Osteoblast (primary cell): ENCODE results near the gene RAB1A. TPM values are rescaled to one million over a fixed set of nuclear protein-coding genes. Genes with fewer than 3 reads are reported as not detected.
A peak's percentile ranks its signal among the peaks of the same experiment; 100 is the strongest.

ENCODE experiments used
- DNase-seq: peaks from one replicate; pipeline ENCODE4 v3.0.0; 2011; ENCODE audit warnings: low spot score, mixed read lengths; ENCODE audit not compliant: insufficient read length; ENCODE audit errors: missing footprints
- H2AFZ ChIP-seq: 2 replicates; pipeline ENCODE4 v1.6.0; 2011; ENCODE audit warnings: mild to moderate bottlenecking, low read length
- H3K27ac ChIP-seq: 2 replicates; pipeline ENCODE4 v1.5.1; 2011; ENCODE audit warnings: mild to moderate bottlenecking, low read depth, low read length, moderate library complexity
- H3K27me3 ChIP-seq: 2 replicates; pipeline ENCODE4 v1.6.0; 2012; ENCODE audit warnings: mild to moderate bottlenecking, control low read depth, inconsistent platforms, low read length, moderate library complexity; ENCODE audit not compliant: insufficient read depth
- H3K36me3 ChIP-seq: 2 replicates; pipeline ENCODE4 v1.5.1; 2011; ENCODE audit warnings: mild to moderate bottlenecking, low read length, control low read depth, moderate library complexity; ENCODE audit not compliant: insufficient read depth
- H3K4me1 ChIP-seq: 2 replicates; pipeline ENCODE4 v1.5.1; 2011; ENCODE audit warnings: mild to moderate bottlenecking, low read length, control low read depth, moderate library complexity; ENCODE audit not compliant: insufficient read depth
- H3K4me2 ChIP-seq: 2 replicates; pipeline ENCODE4 v1.6.0; 2011; ENCODE audit warnings: mild to moderate bottlenecking, low read length; ENCODE audit not compliant: insufficient read depth
- H3K4me3 ChIP-seq: fragments of 200-600 bp; sonication (generic); 3 replicates; pipeline ENCODE4 v1.5.1; 2012; ENCODE audit warnings: mild to moderate bottlenecking, low read length, inconsistent platforms; ENCODE audit not compliant: insufficient read depth
- H3K79me2 ChIP-seq: 2 replicates; pipeline ENCODE4 v1.6.0; 2012; ENCODE audit warnings: mild to moderate bottlenecking, low read length, control low read depth, inconsistent platforms; ENCODE audit not compliant: insufficient read depth
- H3K9me3 ChIP-seq: 2 replicates; pipeline ENCODE4 v1.5.1; 2011; ENCODE audit warnings: low read depth, low read length, control low read depth
- H4K20me1 ChIP-seq: 2 replicates; pipeline ENCODE4 v1.6.0; 2012; ENCODE audit warnings: mild to moderate bottlenecking, low read length, control low read depth; ENCODE audit not compliant: insufficient read depth
- total RNA-seq: library from RNA; depleted of rRNA; stranded (reverse); fragments of >200 nt; gene quantifications from 2 replicates; pipeline ENCODE4 v1.2.3, GENCODE V29; 2012
- TF ChIP-seq, protein P1 (sequence below): IDR thresholded peaks from 2 replicates; pipeline ENCODE4 v1.5.1; 2011; ENCODE audit warnings: mild to moderate bottlenecking, low read depth, low read length, moderate library complexity; ENCODE audit errors: extremely low read depth

RAB1A gene
- total RNA-seq, 1 donor, result 72.7 TPM

GRCh38 chr2:65061146-65061909, 68.6 kb downstream of the RAB1A start:
- Histone ChIP-seq H3K4me2 (no peak overlapping the region), H3K4me3 (no peak overlapping the region), H3K27me3 (no peaks in the 10 kb centered on the region), H3K79me2 (peaks cover 70% of the 10 kb centered on the region), H3K27ac (no peak overlapping the region), H3K36me3 (no peaks in the 10 kb centered on the region), H4K20me1 (peaks cover 34% of the 10 kb centered on the region), H3K4me1 (peaks cover 40% of the 10 kb centered on the region), H3K9me3 (no peaks in the 10 kb centered on the region), H2AFZ (no peak overlapping the region)
- TF ChIP-seq, protein P1, sequence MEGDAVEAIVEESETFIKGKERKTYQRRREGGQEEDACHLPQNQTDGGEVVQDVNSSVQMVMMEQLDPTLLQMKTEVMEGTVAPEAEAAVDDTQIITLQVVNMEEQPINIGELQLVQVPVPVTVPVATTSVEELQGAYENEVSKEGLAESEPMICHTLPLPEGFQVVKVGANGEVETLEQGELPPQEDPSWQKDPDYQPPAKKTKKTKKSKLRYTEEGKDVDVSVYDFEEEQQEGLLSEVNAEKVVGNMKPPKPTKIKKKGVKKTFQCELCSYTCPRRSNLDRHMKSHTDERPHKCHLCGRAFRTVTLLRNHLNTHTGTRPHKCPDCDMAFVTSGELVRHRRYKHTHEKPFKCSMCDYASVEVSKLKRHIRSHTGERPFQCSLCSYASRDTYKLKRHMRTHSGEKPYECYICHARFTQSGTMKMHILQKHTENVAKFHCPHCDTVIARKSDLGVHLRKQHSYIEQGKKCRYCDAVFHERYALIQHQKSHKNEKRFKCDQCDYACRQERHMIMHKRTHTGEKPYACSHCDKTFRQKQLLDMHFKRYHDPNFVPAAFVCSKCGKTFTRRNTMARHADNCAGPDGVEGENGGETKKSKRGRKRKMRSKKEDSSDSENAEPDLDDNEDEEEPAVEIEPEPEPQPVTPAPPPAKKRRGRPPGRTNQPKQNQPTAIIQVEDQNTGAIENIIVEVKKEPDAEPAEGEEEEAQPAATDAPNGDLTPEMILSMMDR, result no peak
- DNase-seq, result no peak

GRCh38 chr2:65059071-65059470, 70.8 kb downstream of the RAB1A start:
- Histone ChIP-seq H2AFZ (no peak overlapping the region), H3K4me3 (no peak overlapping the region), H3K27ac (no peak overlapping the region), H3K27me3 (no peaks in the 10 kb centered on the region), H4K20me1 (peaks cover 23% of the 10 kb centered on the region), H3K4me2 (no peak overlapping the region), H3K36me3 (no peaks in the 10 kb centered on the region), H3K79me2 (peaks cover 65% of the 10 kb centered on the region), H3K4me1 (peaks cover 23% of the 10 kb centered on the region), H3K9me3 (no peaks in the 10 kb centered on the region)
- no peak for DNase-seq
- TF ChIP-seq, protein P1, result no peak

DNA sequence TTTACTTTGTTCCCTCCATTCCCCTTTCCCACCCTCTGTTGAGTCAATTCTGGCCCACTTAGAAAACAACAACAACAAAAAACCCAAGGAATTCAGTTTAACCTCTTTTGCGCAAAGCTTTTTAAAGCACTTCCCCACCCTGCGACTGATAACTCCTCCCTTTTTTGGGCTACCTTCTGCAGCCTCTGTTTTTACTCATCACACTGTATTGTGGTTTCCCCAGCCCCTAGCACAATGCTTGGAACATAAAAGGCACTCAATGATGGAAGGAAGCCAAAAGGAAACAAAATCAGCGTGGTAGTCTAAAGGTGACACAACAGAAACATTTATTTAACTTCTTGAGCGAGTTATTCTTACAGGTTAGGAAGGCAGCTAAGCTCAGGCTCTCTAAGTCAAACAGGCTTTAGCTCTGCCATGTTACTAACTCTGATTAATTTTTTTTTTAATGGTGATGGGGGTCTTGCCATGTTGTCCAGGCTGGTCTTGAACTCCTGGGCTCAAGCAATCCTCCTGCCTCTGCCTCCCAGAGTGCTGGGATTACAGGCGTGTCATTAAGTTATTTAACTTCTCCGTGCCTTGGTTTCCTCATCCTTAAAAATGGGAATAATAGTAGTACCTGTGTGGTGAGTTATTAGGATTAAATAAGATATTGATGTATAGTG, 72.4 kb downstream of the RAB1A start:
- TF ChIP-seq, protein P1, result no peak
- H3K4me2 ChIP-seq, result peak overlapping the region; percentile 88
- no peak for DNase-seq
- H3K36me3 ChIP-seq, result no peaks in the 10 kb centered on the region
- peaks cover 49% of the 10 kb centered on the region for H3K79me2 ChIP-seq
- peak overlapping the region; percentile 86 for H3K4me3 ChIP-seq
- H3K27me3 ChIP-seq, result no peaks in the 10 kb centered on the region
- H2AFZ ChIP-seq, result no peak overlapping the region
- no peaks in the 10 kb centered on the region for H3K9me3 ChIP-seq
- H4K20me1 ChIP-seq, result peaks cover 17% of the 10 kb centered on the region
- H3K27ac ChIP-seq, result peak overlapping the region; percentile 51
- H3K4me1 ChIP-seq, result peaks cover 13% of the 10 kb centered on the region

DNA sequence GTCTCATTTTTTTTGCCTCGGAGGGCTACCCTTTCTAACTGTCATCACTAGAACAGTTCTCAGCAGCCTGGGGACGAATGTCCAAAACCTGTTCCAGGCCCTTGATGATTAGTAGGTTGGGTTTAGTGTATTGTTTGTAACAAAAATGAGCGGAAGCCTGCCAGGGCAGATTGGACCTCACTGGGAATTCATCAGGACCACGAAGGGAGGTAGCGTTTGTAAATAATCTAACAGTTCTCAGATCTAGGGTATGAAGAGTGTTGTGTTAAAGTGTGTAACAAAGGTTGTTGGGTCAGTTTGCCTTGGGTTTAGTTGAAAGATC, 72.9 kb downstream of the RAB1A start:
- Histone ChIP-seq H3K27me3 (no peaks in the 10 kb centered on the region), H3K4me3 (peak overlapping the region; percentile 86), H3K9me3 (no peaks in the 10 kb centered on the region), H3K27ac (peak overlapping the region; percentile 51), H4K20me1 (peaks cover 15% of the 10 kb centered on the region), H3K4me2 (peak overlapping the region; percentile 88), H3K4me1 (peaks cover 13% of the 10 kb centered on the region), H3K79me2 (peaks cover 47% of the 10 kb centered on the region), H2AFZ (peak overlapping the region; percentile 65), H3K36me3 (no peaks in the 10 kb centered on the region)
- no peak for DNase-seq
- TF ChIP-seq, protein P1, result no peak
